22Rv1 (cell line): Measurements from ENCODE around the gene E2F2.

Source experiments
- H3K27ac ChIP-seq: fragments of 450-650 bp; 2 replicates; pipeline ENCODE4 v1.5.1; 2017
- CTCF ChIP-seq: fragments of 450-650 bp; IDR thresholded peaks from 2 replicates; pipeline ENCODE4 v1.5.1; 2017; ENCODE audit warnings: mild to moderate bottlenecking
- ZFX ChIP-seq: fragments of 450-650 bp; IDR thresholded peaks from 2 replicates; pipeline ENCODE4 v1.6.1; 2017; ENCODE audit warnings: antibody characterized with exemption, borderline replicate concordance

Gene E2F2

GRCh38 chr1:23554127-23554480 lies 23.1 kb upstream of the E2F2 start:
- peak overlapping the region; percentile 100 for H3K27ac ChIP-seq
- no peak for TF ChIP-seq ZFX
- TF ChIP-seq CTCF, result no peak

- H3K27ac ChIP-seq, result peak overlapping the region; percentile 100
- TF ChIP-seq CTCF, result no peak
- TF ChIP-seq ZFX, result no peak
Measured at GRCh38 chr1:23553231-23554126, 22.4 kb upstream of the E2F2 start.

- no peak for TF ChIP-seq ZFX
- no peak for TF ChIP-seq CTCF
- H3K27ac ChIP-seq, result peak overlapping the region; percentile 100
Measured at GRCh38 chr1:23551849-23552248, 20.8 kb upstream of the E2F2 start.

GRCh38 chr1:23548704-23549143 lies 17.7 kb upstream of the E2F2 start:
- H3K27ac ChIP-seq, result peak overlapping the region; percentile 100
- TF ChIP-seq CTCF (no peak), ZFX (no peak)

GRCh38 chr1:23546897-23547584 lies 16.0 kb upstream of the E2F2 start:
- TF ChIP-seq CTCF, result no peak
- TF ChIP-seq ZFX, result no peak
- peak overlapping the region; percentile 100 for H3K27ac ChIP-seq

GRCh38 chr1:23545851-23546250 lies 14.8 kb upstream of the E2F2 start:
- H3K27ac ChIP-seq, result peak overlapping the region; percentile 100
- TF ChIP-seq CTCF (no peak), ZFX (no peak)
